Measurements from ENCODE around the gene SLC12A7.

The SLC12A7 gene

GRCh38 chr5:1007681-1008450, 104.0 kb downstream of the SLC12A7 start:
- no peak for TF ChIP-seq CTCF (IDR thresholded peaks at IDR 0.05; ENCODE audit: control insufficient read depth, extremely low read depth, insufficient read depth)
- H3K4me3 ChIP-seq (ENCODE audit: low read depth, low read length): no peak overlapping the region
- DNase-seq (ENCODE audit: low read depth): no peak

- TF ChIP-seq CTCF (IDR thresholded peaks at IDR 0.05; ENCODE audit: control insufficient read depth, extremely low read depth, insufficient read depth): no peak
- no peak for DNase-seq (ENCODE audit: low read depth)
- H3K4me3 ChIP-seq (ENCODE audit: low read depth, low read length): no peak overlapping the region
Measured at GRCh38 chr5:1007221-1007680, 104.6 kb downstream of the SLC12A7 start.

GRCh38 chr5:1006656-1007071, 105.2 kb downstream of the SLC12A7 start:
- no peak overlapping the region for H3K4me3 ChIP-seq (ENCODE audit: low read depth, low read length)
- no peak for TF ChIP-seq CTCF (IDR thresholded peaks at IDR 0.05; ENCODE audit: control insufficient read depth, extremely low read depth, insufficient read depth)
- no peak for DNase-seq (ENCODE audit: low read depth)

- no peak overlapping the region for H3K4me3 ChIP-seq (ENCODE audit: low read depth, low read length)
- no peak for TF ChIP-seq CTCF (IDR thresholded peaks at IDR 0.05; ENCODE audit: control insufficient read depth, extremely low read depth, insufficient read depth)
- no peak for DNase-seq (ENCODE audit: low read depth)
Measured at GRCh38 chr5:1005904-1006655, 105.8 kb downstream of the SLC12A7 start.

GRCh38 chr5:1005249-1005851, 106.5 kb downstream of the SLC12A7 start:
- H3K4me3 ChIP-seq (ENCODE audit: low read depth, low read length): peak overlapping the region; percentile 49
- TF ChIP-seq CTCF (IDR thresholded peaks at IDR 0.05; ENCODE audit: control insufficient read depth, extremely low read depth, insufficient read depth): no peak
- no peak for DNase-seq (ENCODE audit: low read depth)

- TF ChIP-seq CTCF (IDR thresholded peaks at IDR 0.05; ENCODE audit: control insufficient read depth, extremely low read depth, insufficient read depth): peak; percentile 75
- no peak for DNase-seq (ENCODE audit: low read depth)
- H3K4me3 ChIP-seq (ENCODE audit: low read depth, low read length): peak overlapping the region; percentile 49
Measured at GRCh38 chr5:1004461-1005248, 107.2 kb downstream of the SLC12A7 start.

Data from LNCaP clone FGC (cell line).